ENCODE data around the gene RAMP2.
A peak's percentile ranks its signal among the peaks of the same experiment; 100 is the strongest.

RAMP2 gene

DNA sequence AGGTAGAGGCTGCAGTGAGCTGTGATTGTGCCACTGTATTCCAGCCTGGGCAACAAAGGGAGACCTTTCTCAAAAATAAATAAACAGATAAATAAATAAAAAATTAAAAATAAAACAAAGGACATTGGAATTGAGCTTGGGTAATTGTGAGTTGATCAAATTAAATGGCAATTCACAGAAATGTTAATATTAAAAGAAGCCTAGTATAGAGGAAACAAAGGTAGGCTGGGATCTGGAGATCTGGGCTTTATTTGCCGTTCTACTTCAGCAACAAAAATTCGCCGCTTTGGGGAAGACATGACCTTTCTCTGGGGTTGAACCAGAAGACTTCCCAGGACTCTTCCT lies 11.9 kb downstream of the RAMP2 start:
- DNase-seq, result no peak

DNA sequence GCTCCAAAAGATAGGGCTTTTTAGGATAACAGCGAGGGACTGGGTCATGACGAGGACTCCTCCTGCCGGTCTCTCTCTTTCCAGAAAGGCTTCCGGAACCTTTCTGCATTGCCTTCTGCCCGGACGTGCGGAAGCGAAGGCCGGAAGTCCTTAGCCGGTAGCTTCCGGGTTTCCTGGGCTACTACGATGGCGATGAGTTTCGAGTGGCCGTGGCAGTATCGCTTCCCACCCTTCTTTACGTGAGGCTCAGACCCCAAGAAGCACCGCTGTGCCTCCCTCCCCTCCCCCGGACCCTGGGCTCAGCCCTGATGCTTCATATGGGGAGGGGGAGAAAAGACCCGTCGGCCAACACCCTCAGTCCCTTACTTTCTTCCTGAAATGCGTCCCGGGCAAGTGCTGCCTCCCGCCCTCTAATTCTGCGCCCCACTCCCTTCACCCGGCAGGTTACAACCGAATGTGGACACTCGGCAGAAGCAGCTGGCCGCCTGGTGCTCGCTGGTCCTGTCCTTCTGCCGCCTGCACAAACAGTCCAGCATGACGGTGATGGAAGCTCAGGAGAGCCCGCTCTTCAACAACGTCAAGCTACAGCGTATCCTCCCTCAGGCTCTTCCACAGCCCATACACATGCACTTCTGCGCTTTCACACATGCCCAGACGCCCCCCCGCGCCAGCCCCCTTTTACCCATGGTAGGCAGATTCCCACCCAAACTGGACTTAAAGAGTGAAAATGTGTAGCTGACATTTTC lies 12.4 kb downstream of the RAMP2 start, which contains the start of gene VPS25:
Gene VPS25 (plus strand): TSS at position 160 of the 746 bp plus-strand sequence. CDS start 27 bp downstream, at position 187.
- peak; percentile 81 for DNase-seq

DNA sequence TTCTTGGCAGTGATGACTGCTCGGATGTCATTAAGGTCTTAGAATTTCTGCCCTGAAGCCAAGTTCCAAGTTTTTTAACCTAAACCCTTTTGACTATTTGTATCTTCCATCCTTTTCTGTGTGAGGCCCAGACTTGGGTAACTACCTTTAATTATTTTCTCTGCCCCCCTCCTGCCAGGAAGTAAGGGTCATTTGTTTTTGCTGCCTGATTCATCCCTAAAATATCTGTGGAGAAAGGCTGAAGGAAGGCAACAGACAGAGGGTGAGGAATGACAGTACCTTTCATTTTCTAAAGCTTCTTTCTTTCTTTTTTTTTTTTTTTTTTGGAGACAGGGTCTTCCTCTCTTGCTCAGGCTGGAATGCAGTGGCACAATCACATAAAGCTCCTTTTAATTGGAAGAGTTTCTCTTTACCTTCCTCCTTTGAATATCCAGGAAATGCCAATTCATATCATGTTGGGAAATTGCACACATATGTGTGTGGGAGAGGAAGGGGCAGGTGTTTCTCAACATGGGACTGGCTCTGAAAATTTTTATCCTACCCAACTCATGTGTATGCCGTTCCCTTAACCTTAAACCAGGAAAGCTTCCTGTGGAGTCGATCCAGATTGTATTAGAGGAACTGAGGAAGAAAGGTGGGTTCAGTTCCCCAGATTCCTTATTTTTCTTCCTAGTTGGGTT lies 13.2 kb downstream of the RAMP2 start:
- no peak for DNase-seq

DNA sequence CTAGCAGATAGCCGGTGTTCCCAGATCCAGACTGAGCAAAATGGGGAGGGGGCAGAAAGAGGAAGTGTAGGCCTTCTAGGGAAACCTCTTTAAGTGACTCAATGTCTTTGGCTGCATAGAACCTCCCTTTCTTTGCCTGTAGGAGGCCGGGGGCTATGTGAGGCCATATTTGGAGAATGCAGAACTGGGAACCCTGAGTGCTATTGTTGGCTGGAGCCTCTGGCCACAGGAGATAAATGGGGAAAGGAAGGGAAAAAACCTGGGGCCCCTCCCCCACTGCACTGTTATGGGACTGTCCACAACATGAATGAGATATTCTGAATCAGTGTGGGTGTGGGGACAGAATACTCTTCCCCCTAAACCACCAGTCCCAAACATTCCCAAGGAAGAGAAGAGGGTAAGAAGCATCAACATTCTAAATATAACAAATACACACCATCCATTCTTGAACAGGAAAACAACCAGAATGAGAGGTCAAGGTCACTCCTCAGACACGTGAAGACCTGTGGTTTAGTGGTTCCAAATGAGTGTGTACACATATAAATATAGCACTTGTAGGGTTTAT lies 14.6 kb downstream of the RAMP2 start:
- DNase-seq, result no peak

DNA sequence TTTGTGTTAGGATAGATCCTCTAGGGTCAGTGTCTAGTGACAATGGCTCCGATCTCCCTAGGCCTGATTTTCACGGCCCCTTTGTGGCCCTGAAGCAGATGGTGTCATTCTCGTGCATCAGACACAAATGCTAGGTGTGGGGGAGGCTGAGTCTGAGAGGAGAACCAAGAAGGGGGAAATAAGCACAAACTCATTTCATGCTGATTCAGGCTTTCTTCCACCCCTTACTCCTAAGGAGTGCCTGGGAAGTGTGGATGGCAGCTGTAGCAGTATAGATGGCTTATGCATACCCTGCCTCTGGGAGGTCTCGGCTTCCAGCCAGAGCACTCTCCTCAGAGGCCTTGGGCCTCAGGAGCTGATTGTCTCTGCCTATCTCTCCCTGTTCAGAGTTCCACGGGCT lies 17.5 kb downstream of the RAMP2 start:
- no peak for DNase-seq

DNA sequence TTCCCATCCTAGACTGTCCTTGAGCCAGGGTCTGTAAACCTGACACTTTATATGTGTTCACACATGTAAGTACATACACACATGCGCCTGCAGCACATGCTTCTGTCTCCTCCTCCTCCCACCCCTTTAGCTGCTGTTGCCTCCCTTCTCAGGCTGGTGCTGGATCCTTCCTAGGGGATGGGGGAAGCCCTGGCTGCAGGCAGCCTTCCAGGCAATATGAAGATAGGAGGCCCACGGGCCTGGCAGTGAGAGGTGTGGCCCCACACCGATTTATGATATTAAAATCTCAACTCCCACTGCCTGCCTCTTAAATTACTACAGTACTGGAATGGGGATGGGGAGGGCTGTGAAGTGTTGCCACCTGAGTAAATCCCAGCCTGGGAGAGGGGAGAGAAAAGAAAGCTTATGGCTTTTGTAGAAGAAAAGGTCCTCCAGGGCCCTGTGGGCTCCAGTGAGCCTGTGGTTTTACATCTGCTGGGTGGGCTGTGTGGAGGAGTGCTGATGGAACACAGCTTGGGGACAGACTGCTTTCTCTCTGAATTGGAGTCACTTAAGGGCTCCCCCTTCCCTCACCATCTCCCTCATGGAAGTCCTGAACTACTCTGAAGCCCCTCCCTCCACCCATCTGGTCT lies 18.4 kb downstream of the RAMP2 start:
- no peak for DNase-seq

DNA sequence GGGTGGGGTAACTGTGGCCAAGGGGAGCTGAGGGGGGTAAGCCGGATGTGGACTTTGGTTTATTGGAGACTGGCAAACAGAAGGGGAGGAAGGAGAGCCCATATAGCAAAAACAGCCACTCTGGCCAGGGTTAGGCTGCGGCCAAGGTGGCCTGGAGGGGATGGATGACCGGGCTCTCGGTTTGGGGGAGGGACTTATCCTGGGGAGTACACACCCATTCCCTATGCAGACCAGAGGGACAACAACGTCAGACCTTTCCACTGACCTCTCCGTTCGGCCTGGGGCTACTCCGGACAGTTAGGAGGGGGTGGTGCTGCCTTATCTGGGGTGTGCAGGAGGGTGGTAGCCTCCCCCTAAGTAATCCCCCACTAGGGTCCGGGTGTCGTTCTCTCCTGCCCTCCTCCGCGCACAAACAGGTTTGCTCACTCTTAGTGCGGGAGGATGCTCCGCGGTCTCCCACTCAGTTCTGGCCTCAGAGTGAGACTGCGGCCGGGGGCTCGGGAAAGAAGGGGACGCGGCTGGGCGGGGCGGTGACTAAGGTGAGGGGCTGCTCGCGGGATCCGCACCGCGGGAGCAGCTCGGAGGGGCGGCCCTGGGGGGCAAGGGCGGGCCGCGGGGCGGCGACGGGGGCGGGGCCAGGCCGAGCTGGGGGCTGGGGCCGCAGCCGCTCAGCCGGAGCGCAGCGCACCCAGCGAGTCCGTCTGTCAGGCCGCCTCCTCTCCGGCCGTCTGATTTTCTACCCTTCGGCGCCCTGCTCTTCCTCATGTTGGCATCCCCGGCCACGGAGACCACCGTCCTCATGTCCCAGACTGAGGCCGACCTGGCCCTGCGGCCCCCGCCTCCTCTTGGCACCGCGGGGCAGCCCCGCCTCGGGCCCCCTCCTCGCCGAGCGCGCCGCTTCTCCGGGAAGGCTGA lies 19.2 kb downstream of the RAMP2 start, which contains the start of gene WNK4:
Gene WNK4 (plus strand): TSS at position 675 of the 915 bp plus-strand sequence. CDS start 89 bp downstream, at position 764.
- DNase-seq, result no peak

DNA sequence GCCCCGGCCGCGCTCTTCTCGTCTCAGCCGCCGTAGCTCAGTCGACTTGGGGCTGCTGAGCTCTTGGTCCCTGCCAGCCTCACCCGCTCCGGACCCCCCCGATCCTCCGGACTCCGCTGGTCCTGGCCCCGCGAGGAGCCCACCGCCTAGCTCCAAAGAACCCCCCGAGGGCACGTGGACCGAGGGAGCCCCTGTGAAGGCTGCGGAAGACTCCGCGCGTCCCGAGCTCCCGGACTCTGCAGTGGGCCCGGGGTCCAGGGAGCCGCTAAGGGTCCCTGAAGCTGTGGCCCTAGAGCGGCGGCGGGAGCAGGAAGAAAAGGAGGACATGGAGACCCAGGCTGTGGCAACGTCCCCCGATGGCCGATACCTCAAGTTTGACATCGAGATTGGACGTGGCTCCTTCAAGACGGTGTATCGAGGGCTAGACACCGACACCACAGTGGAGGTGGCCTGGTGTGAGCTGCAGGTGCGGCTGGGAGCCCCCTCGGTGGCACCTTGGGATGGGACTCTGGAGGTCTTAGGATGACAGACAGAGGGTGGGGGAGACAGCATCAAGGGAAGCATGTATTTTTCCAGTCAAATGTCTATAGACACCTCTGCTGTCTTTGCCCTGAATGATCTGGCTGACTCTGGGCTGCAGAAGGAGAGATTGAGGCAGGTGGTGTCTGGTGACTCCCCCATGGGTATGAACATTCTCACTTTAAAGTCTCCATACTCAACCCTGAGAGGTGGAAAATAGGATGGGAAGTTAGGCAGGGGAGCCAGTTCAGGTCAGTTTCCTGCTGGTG lies 20.0 kb downstream of the RAMP2 start:
- no peak for DNase-seq

DNA sequence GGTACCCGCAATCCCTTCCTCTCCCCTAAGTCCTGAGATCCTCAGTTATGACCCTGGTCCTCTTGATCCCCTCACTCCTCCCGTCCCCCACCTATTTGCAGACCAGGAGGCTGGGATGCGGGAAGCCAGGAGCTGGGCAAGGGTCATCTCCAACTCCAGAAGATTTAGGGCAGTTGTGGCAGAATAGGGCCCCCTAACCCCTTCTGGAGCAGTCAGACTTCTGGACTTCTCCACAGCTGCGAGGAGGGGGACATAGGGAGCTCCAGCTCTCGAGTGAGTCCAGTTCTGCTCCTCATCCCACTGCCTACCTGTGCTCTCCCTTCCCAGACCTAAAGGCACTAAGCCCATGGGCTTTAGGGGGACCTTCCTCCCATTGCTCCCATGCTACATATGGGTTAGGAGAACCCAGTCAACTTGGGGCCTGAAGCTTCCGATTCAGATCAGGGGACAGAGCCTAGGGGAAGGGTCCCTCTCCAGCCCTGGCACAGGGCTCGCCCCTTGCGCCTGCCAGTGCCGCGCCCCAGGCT lies 20.7 kb downstream of the RAMP2 start:
- no peak for DNase-seq

DNA sequence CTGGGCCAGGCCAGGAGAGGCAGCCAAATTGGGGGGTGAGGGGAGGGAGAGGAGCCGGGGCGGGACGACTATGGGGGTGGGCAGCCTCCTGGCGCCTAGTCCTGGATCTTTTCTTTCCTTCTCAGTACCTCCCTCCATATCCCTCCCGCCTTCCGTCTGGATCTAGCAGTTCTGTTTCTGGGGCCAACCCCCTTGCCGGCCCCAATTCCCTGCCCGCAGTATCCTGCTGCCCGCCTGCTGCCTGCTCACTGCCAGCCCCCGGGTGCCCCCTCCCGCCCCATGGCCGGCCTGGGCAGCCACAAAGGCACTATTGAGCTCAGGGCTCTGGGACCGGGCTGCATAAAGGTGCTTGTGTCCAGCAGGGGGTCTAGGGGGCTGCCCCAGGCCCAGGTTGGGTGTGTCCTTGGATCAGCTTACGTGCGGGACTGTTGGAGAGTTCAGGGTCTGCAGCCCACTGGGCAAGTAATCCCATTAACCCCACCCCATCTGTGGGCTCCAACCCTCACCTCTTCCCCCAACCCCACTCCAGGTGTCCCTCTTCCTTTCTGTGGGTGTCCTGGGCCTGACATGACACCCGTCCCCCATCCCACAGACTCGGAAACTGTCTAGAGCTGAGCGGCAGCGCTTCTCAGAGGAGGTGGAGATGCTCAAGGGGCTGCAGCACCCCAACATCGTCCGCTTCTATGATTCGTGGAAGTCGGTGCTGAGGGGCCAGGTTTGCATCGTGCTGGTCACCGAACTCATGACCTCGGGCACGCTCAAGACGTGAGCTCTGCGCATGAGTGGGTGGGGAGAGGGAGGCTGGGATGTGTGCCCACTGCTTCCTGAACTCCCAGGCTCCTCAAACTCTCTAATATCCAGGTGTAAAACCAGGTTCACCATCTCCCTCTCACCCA lies 21.4 kb downstream of the RAMP2 start:
- no peak for DNase-seq

DNA sequence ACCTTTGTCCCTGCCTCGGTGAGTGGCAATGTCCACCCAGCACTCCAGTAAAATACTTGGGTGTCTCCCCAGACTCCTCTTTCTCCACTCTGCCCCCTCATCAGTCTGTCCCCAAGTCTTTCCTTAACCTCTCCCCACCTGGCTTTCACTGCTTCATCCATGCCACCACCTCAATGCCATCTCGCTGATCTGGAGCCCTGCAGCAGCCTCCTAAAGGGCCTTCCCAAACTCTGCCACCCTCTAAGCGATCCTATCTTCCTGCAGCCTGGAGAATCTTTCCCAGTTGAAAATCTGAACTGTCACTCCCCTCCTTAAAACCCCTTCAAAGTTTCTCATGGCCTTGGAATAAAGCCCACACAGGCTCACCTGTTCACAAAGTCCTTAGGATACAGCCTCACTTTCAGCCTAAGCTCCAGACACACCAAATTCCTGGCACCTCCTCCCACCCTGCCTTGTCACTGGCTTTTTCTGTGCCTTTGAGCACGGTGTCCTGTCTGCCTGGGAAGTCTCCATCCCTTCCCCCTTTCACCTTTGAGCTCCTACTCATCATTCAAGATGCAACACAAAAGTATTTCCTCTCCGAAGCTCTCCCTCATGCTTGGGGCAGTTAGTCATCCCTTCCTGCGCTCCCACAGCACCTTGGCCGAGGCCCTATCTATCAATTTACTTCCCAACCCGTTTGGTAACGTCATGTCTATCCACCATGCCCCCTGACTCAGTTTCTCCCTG lies 22.2 kb downstream of the RAMP2 start:
- DNase-seq, result no peak

DNA sequence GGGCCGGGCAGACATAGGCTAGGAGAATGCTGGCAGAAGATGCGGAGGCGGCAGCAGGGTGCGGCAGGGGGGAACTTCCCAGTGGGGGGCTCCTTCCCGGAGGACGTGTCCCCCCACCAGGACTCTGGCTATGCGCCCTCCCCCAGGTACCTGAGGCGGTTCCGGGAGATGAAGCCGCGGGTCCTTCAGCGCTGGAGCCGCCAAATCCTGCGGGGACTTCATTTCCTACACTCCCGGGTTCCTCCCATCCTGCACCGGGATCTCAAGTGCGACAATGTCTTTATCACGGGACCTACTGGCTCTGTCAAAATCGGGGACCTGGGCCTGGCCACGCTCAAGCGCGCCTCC lies 22.7 kb downstream of the RAMP2 start:
- DNase-seq, result no peak

DNA sequence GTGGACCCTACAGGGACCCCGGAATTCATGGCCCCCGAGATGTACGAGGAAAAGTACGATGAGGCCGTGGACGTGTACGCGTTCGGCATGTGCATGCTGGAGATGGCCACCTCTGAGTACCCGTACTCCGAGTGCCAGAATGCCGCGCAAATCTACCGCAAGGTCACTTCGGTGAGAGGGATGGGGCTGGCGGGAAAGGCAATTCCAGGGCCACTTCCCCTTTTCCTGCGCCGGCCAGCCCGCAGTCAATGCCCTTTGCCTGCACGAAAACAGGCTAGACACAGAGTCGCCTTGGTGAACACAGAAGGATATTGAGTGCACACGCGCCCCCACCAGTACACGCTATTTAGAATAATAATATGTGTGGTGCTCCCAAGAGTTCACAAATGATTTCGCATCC lies 23.4 kb downstream of the RAMP2 start:
- no peak for DNase-seq

DNA sequence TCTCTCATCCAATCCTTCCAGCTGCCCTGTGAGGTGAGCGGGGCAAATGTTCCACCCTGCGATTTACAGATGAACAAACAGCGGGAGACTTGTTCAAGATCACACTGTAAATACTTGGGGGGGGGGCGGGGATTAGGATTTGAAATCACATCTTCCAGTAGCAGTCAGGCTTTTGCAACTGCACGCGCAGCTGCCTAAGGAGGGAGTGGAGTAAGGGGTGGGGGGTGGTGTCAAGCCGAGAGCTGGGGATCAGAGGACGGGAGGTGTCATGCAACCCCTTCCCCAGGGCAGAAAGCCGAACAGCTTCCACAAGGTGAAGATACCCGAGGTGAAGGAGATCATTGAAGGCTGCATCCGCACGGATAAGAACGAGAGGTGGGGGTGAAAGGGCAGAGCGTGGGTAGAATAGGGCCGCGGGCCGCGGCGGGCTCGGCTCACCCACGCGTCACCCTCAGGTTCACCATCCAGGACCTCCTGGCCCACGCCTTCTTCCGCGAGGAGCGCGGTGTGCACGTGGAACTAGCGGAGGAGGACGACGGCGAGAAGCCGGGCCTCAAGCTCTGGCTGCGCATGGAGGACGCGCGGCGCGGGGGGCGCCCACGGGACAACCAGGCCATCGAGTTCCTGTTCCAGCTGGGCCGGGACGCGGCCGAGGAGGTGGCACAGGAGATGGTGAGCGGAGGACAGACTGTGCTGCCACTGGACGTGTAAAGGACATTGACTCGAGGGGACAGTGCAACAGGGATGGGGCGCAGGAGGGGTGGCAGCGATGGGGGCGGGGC lies 24.0 kb downstream of the RAMP2 start:
- no peak for DNase-seq

DNA sequence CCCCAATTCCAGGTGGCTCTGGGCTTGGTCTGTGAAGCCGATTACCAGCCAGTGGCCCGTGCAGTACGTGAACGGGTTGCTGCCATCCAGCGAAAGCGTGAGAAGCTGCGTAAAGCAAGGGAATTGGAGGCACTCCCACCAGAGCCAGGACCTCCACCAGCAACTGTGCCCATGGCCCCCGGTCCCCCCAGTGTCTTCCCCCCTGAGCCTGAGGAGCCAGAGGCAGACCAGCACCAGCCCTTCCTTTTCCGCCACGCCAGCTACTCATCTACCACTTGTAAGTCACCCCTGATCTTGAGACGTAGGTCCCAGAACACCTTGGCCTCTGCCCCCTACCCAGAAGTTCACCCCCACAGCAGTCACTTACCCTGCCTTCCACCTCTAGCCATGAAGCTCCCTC lies 26.2 kb downstream of the RAMP2 start:
- DNase-seq, result no peak

DNA sequence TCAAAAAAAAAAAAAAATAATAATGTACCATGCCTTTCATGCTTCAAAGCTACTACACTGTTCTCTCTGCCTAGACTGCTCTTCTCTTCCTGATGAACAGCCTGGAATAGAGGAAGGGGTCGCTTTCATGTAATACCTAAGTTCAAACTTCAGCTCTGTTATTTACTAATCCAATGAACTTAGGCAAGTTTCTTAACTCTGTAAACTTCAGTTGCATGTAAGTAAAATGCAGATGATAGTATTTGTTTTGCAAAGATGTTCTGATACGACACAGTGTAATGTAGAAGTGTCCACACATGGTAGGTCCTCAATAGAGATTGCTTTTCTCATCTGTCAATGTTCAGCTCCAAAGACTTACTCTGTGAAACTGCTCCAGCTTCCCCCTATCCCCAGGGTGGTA lies 30.9 kb downstream of the RAMP2 start:
- no peak for DNase-seq

DNA sequence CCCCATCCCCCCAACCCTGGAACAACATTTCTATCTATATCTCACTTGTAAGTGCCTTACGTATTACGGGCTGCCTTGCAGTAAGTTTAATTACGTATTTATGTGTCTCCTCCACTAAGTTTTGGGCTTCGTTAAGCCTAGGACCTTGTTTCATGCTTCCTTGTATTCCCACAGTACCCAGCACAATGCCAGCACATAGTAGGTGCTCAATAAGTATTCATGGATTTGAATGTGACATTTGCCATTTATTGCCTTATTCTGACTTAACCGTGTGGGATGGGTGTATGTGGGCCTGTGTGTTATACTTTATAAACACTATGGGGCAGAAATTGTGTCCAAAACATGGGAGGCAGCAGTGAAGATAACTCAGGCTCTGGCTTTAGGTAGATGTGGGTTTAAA lies 31.5 kb downstream of the RAMP2 start:
- no peak for DNase-seq

DNA sequence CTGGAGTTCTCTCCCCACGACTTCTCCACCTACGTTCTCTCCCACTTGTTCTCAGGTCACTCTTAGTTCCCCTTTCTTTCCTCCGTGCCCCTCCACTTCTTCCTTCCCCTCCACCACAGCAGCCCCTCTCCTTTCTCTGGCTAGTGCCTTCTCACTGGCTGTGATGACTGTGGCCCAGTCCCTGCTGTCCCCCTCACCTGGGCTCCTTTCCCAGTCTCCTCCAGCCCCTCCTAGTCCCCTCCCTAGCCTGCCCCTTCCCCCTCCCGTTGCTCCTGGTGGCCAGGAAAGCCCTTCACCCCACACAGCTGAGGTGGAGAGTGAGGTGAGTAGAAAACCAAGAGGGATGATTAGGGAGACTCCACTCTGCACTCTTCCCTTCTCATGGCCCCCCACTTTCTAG lies 34.0 kb downstream of the RAMP2 start:
- no peak for DNase-seq

DNA sequence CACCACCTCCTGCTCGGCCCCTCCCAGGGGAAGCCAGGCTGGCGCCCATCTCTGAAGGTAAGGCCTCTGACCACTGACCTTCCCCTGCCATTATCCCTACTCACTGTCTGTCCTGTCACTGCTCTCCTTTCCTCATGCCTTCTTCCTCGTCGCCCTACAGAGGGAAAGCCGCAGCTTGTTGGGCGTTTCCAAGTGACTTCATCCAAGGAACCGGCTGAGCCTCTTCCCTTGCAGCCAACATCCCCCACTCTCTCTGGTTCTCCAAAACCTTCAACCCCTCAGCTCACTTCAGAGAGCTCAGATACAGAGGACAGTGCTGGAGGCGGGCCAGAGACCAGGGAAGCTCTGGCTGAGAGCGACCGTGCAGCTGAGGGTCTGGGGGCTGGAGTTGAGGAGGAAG lies 34.4 kb downstream of the RAMP2 start:
- no peak for DNase-seq

Measured in NCI-H1092 (cell line).